ENCODE data around the gene PCP4. TPM values are rescaled to one million over a fixed set of nuclear protein-coding genes. Genes with fewer than 3 reads are reported as not detected.

The PCP4 gene
- total RNA-seq, 4 donors from 2014 or later = 67.9 to 318 (median 238) TPM

GRCh38 chr21:39900911-39901310 is 33.7 kb downstream of the PCP4 start:
- TF ChIP-seq CTCF (IDR thresholded peaks at IDR 0.05) = no peak
- Histone ChIP-seq H3K4me3 (replicated peaks in 1 of 3) (no peak overlapping the region), H3K4me1 (no peaks in the 10 kb centered on the region), H3K9me3 (no peaks in the 10 kb centered on the region), H3K27ac (no peak overlapping the region), H3K36me3 (no peaks in the 10 kb centered on the region), H3K27me3 (no peaks in the 10 kb centered on the region)
- intact Hi-C loops (cut with DNase I) = loop anchor here (10.0 kb wide), 1 partner anchor 106 kb away; no protein-coding TSS in a partner anchor
- DNase-seq = no peak

GRCh38 chr21:39902986-39903385 is 35.7 kb downstream of the PCP4 start:
- Histone ChIP-seq H3K27me3 (no peaks in the 10 kb centered on the region), H3K4me1 (no peaks in the 10 kb centered on the region), H3K36me3 (no peaks in the 10 kb centered on the region), H3K4me3 (replicated peaks in 1 of 3) (no peak overlapping the region), H3K27ac (no peak overlapping the region), H3K9me3 (no peaks in the 10 kb centered on the region)
- TF ChIP-seq POLR2A (IDR thresholded peaks at IDR 0.05) = no peak
- 86 to 92% methylated on average over 5 of the region's 5 CpGs for whole genome bisulfite sequencing, 2 donors
- intact Hi-C loops (cut with DNase I) = loop anchor here (10.0 kb wide), 1 partner anchor 108 kb away; no protein-coding TSS in a partner anchor
- DNase-seq = no peak

- 86 to 89% methylated on average over 3 of the region's 3 CpGs for WGBS, 2 donors
These were observed 37.2 kb downstream of the PCP4 start for GRCh38 chr21:39904457-39904856.

GRCh38 chr21:39908265-39908923 is 41.2 kb downstream of the PCP4 start:
- Histone ChIP-seq H3K4me3 (replicated peaks in 1 of 3) (no peak overlapping the region), H3K27ac (peak overlapping the region in 1 of 3 donors; percentile 38), H3K4me1 (peaks cover 5 to 21% of the 10 kb centered on the region in 2 donors), H3K9me3 (no peaks in the 10 kb centered on the region), H3K36me3 (no peaks in the 10 kb centered on the region), H3K27me3 (no peaks in the 10 kb centered on the region)
- peak; percentile 37 to 38 for DNase-seq
- WGBS, 2 donors = 56 to 63% methylated on average over 6 to 9 of the region's 9 CpGs
- intact Hi-C loops (cut with DNase I) = loop anchor here (10.0 kb wide), 1 partner anchor 114 kb away; no protein-coding TSS in a partner anchor
- TF ChIP-seq CTCF (IDR thresholded peaks at IDR 0.05) = no peak
- TF ChIP-seq POLR2A (IDR thresholded peaks at IDR 0.05) = no peak

More at GRCh38 chr21:39904457-39904856, 37.2 kb downstream of the PCP4 start:
- intact Hi-C loops (cut with DNase I) = loop anchor here (10.0 kb wide), 1 partner anchor 110 kb away; no protein-coding TSS in a partner anchor
- Histone ChIP-seq H3K4me3 (replicated peaks in 1 of 3) (no peak overlapping the region), H3K9me3 (no peaks in the 10 kb centered on the region), H3K4me1 (peaks cover 5 to 8% of the 10 kb centered on the region in 2 donors), H3K27me3 (no peaks in the 10 kb centered on the region), H3K36me3 (no peaks in the 10 kb centered on the region), H3K27ac (no peak overlapping the region)
- TF ChIP-seq POLR2A (IDR thresholded peaks at IDR 0.05) (no peak), CTCF (IDR thresholded peaks at IDR 0.05) (no peak)
- no peak for DNase-seq

- no peak overlapping the region for H3K4me3 ChIP-seq (replicated peaks in 1 of 3)
- peaks cover 5 to 21% of the 10 kb centered on the region in 2 donors for H3K4me1 ChIP-seq
- no peaks in the 10 kb centered on the region for H3K9me3 ChIP-seq
- peak overlapping the region in 1 of 3 donors; percentile 50 for H3K27ac ChIP-seq
- DNase-seq = peak; percentile 59 to 67
- whole genome bisulfite sequencing, 2 donors = 61 to 62% methylated on average over 10 of the region's 10 CpGs
- no peaks in the 10 kb centered on the region for H3K36me3 ChIP-seq
- intact Hi-C loops (cut with DNase I) = loop anchor here (5.0 kb wide), 1 partner anchor 44 kb away; the partner anchor contains the start of gene PCP4
- peak in 4 of 6 experiments; percentile 59 to 74 (median 67) for TF ChIP-seq CTCF (IDR thresholded peaks at IDR 0.05)
- no peak for TF ChIP-seq POLR2A (IDR thresholded peaks at IDR 0.05)
- no peaks in the 10 kb centered on the region for H3K27me3 ChIP-seq
These were observed 44.3 kb downstream of the PCP4 start for GRCh38 chr21:39911286-39912199.

Measured in thyroid gland (tissue), 4 donors.